Measurements from ENCODE around the gene MGMT. TPM values are rescaled to one million over a fixed set of nuclear protein-coding genes. Genes with fewer than 3 reads are reported as not detected.

The MGMT gene
- total RNA-seq, 4 donors from 2014 or later, result 18.4 to 30.3 (median 27.9) TPM

DNA sequence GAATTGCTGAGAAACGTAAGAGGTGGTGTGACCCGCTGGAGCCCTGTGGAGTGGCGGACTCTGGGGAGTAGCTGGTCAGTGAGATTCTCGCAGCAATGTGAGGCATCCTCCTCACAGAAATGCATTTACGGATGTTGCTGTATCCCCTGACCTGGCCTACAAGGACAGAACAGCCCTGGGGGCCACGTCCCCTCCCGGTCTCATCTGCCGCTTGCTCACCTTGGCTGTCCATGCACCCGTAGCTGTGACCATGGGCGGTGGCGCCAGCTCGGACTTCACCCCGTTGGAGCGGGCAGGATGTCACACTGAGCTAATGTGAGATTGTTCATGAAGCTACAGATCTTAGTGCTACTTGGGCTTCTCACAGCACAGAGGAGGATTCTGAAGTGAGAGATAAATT lies 303.2 kb downstream of the MGMT start:
- no peaks in the 10 kb centered on the region for H3K9me3 ChIP-seq
- WGBS, result 88% methylated on average over 14 of the region's 14 CpGs
- intact Hi-C loops (cut with DNase I), result no loop called here
- peak; percentile 74 for DNase-seq (ENCODE audit: extremely low spot score)
- no peak overlapping the region for H3K27ac ChIP-seq (replicated peaks in 1 of 4)
- no peak for TF ChIP-seq POLR2AphosphoS5 (IDR thresholded peaks at IDR 0.05)
- no peak for TF ChIP-seq EP300 (IDR thresholded peaks at IDR 0.05)
- no peak for TF ChIP-seq CTCF (IDR thresholded peaks at IDR 0.05)
- TF ChIP-seq POLR2A (IDR thresholded peaks at IDR 0.05; ENCODE audit: low read depth), result no peak
- H3K36me3 ChIP-seq, result peaks cover 0 to 32% (median 12%) of the 10 kb centered on the region in 4 donors
- H3K27me3 ChIP-seq, result no peaks in the 10 kb centered on the region
- H3K4me1 ChIP-seq, result no peaks in the 10 kb centered on the region
- H3K4me3 ChIP-seq, result no peak overlapping the region

- intact Hi-C loops (cut with DNase I), result no loop called here
- Histone ChIP-seq H3K4me1 (no peaks in the 10 kb centered on the region), H3K27ac (replicated peaks in 1 of 4) (no peak overlapping the region), H3K4me3 (no peak overlapping the region), H3K27me3 (no peaks in the 10 kb centered on the region), H3K36me3 (peaks cover 0 to 32% (median 12%) of the 10 kb centered on the region in 4 donors), H3K9me3 (no peaks in the 10 kb centered on the region)
- WGBS, result 72% methylated on average over 13 of the region's 13 CpGs
- TF ChIP-seq EP300 (IDR thresholded peaks at IDR 0.05), result no peak
- TF ChIP-seq POLR2AphosphoS5 (IDR thresholded peaks at IDR 0.05), result no peak
- no peak for TF ChIP-seq CTCF (IDR thresholded peaks at IDR 0.05)
- TF ChIP-seq POLR2A (IDR thresholded peaks at IDR 0.05; ENCODE audit: low read depth), result no peak
- DNase-seq (ENCODE audit: extremely low spot score), result no peak
Observed at GRCh38 chr10:129771024-129771423, 304.0 kb downstream of the MGMT start.

GRCh38 chr10:129771576-129771975 lies 304.5 kb downstream of the MGMT start:
- DNase-seq (ENCODE audit: extremely low spot score), result peak; percentile 72
- Histone ChIP-seq H3K9me3 (no peaks in the 10 kb centered on the region), H3K27ac (replicated peaks in 1 of 4) (no peak overlapping the region), H3K4me1 (no peaks in the 10 kb centered on the region), H3K27me3 (no peaks in the 10 kb centered on the region), H3K4me3 (no peak overlapping the region), H3K36me3 (peaks cover 0 to 32% (median 12%) of the 10 kb centered on the region in 4 donors)
- intact Hi-C loops (cut with DNase I), result no loop called here
- TF ChIP-seq CTCF (IDR thresholded peaks at IDR 0.05), result no peak
- TF ChIP-seq POLR2A (IDR thresholded peaks at IDR 0.05; ENCODE audit: low read depth), result no peak
- TF ChIP-seq POLR2AphosphoS5 (IDR thresholded peaks at IDR 0.05), result no peak
- TF ChIP-seq EP300 (IDR thresholded peaks at IDR 0.05), result no peak
- WGBS, result 92% methylated on average over 12 of the region's 15 CpGs

GRCh38 chr10:129771991-129772431 lies 305.0 kb downstream of the MGMT start:
- DNase-seq (ENCODE audit: extremely low spot score), result no peak
- WGBS, result 94% methylated on average over 13 of the region's 13 CpGs
- no peaks in the 10 kb centered on the region for H3K27me3 ChIP-seq
- intact Hi-C loops (cut with DNase I), result no loop called here
- H3K9me3 ChIP-seq, result no peaks in the 10 kb centered on the region
- peaks cover 0 to 32% (median 12%) of the 10 kb centered on the region in 4 donors for H3K36me3 ChIP-seq
- TF ChIP-seq POLR2A (IDR thresholded peaks at IDR 0.05; ENCODE audit: low read depth) (no peak), CTCF (IDR thresholded peaks at IDR 0.05) (no peak), EP300 (IDR thresholded peaks at IDR 0.05) (no peak), POLR2AphosphoS5 (IDR thresholded peaks at IDR 0.05) (no peak)
- no peak overlapping the region for H3K27ac ChIP-seq (replicated peaks in 1 of 4)
- no peak overlapping the region for H3K4me3 ChIP-seq
- no peaks in the 10 kb centered on the region for H3K4me1 ChIP-seq
